GM23248 (cell line): Measurements from ENCODE around the gene PHF21A.

Experiments
- EZH2 ChIP-seq: fragments of 200-600 bp; sonication (generic); IDR thresholded peaks from 2 replicates; pipeline ENCODE4 v1.6.1; 2018; ENCODE audit warnings: antibody characterized with exemption, mild to moderate bottlenecking; ENCODE audit not compliant: insufficient read depth, poor library complexity, severe bottlenecking
- EZH2phosphoT487 ChIP-seq: fragments of 200-600 bp; sonication (generic); IDR thresholded peaks from 2 replicates; pipeline ENCODE4 v1.6.1; 2018; ENCODE audit warnings: antibody characterized with exemption, moderate library complexity, mild to moderate bottlenecking, low read depth; ENCODE audit not compliant: insufficient read depth

DNA sequence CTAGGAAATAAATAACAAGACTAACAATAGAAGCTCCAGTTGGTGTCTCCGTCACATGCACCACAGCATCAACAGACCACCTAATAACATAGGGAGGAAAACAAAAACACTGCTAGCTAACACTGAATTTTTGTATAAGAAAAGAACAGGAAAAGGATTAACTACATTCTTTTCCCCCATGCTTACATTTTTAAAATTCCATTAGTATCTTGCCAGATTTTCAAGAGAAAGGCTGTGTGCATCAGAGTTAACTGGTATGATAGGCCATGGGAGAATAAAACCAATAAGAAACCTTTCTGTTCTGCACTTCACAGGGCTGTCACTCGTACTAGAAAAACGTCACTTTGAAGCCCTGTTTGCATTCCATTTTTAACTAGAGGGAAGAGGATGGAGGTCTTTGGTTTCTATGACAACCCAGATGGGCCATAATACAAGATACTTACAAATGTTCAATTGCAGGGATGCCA, 119.8 kb downstream of the PHF21A start:
- TF ChIP-seq EZH2phosphoT487 (no peak), EZH2 (no peak)
